HG03060 (cell line): ENCODE measurements around the gene GSC.

Source experiments
- ATAC-seq: cut with Tn5 transposase; IDR thresholded peaks from one replicate; pipeline ENCODE4 v1.9.1; 2021; ENCODE audit warnings: low read depth, moderate number of reproducible peaks; ENCODE audit not compliant: unreplicated experiment

The GSC gene

DNA sequence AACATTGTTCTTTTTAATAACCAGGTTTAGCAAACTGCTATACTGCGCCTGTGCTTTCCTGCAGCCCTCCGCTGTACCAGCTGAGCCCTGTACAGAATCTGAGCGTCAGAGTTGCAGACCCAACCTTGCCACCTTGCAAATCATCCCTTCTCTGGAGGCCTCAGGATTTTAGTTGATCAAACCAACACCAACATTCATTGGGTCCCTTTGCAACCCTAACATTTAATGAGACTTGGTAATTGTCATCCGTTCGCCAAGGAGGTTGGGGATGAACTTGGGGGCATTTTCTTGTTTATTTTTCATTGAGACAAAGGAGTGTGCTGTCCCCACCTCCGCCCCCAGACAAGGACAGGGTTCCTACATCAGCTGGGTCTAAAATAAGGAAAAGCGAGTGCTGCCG is 2.6 kb upstream of the GSC start:
- no peak for ATAC-seq

DNA sequence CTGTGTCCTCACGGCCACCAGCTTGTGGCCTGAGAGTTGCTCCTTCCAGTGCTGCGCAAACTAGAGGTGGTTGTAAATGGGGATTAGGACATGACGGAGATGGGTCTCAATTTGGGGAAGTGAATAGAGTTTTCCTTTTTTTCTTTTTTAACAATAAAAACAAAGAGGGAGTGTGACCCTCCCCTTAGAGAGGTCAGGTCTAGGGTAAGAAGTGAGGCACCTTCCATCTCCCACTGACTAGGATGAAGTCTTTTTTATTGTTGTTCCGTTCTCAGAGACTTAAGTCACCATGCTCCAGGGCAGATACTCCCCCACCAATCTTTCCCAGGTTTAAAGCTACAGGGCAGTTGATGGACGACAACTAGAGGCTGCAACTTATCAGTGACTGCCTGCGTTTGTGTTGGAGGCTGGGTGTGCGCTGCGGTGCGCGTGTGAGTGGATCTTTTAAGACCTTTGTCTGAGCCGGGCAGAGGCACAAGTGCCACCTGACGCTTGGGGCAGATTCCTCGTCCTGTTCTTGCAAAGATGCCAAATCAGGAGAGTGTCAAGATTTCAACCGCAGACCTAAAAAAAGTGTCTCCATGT is 2.1 kb upstream of the GSC start:
- ATAC-seq, result no peak

DNA sequence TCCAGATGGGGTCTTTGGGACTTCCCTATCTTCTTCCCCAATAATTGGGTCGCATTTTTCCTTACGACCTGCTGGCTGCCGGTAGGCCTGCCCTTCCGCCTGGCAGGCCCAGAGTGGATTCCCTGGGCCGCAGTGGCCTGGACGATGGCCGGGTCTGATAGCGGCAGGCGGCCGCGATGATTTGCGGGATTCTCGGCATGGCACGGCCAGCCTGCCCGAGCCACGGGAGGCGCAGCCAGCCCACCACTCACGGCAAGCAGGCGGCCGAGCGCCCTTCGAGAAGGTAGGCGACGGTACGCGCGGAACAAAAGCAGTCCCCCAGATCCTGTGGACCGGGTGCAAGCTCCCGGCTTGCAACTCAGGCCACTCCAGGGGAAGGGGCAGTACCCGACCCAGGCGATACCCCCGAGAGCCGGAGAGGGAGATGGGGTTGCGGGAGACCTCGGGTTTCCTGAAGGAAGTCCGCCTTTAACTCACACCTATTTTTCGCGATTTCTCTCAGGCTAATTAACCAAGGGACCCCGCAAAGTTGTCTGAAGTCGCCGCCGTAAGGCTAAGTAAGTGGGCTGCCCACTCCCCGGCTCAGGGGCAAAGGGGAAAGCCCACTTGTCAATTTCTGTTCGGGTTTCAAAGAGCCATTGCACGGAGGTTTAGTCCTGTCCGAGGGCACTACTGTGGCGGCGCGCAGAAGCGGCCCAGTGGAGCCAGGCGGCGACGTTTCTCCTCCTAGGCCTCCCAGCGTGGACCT is 1.4 kb upstream of the GSC start:
- ATAC-seq, result no peak

DNA sequence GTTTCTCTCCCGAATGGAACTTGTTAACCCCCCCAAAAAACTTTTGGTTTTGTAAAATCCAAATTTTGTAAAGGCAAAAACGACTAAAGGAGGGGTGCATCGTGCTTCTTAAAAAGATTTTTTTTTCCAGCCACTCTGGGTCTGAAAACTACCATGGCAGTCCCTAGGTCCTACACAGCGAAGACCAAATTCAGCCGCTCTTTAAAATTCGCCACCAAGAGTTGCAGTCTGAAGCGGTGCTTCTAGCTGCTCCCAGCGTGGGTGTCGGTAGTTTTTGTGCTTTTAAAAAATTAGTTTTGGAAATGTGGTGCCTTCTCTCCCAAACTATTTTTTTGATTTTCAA is 873 bp upstream of the GSC start:
- no peak for ATAC-seq

DNA sequence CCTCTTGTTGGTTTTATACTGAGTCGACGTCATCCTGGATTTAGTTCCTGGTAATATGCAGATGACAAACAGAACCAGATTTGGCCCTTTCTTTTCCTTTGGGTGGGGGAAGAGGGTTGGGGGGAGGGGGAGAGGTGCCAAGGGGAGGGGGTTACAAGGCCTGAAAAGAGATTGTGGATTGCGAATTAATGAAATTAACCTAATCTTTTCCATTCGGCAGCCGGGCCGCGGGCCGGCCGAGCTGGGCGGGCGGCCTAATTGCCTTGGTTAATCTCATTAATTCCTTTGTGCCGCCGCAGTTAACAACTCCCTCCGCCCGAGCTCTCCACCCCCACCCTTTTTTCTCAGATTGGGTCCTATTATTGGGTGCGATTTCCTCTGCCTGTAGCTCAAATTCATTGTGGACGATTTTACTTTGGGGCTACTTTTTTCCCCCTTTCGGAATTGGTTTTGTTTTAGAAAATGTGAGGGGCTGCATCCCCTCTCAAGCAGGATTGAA is 387 bp upstream of the GSC start:
- no peak for ATAC-seq

DNA sequence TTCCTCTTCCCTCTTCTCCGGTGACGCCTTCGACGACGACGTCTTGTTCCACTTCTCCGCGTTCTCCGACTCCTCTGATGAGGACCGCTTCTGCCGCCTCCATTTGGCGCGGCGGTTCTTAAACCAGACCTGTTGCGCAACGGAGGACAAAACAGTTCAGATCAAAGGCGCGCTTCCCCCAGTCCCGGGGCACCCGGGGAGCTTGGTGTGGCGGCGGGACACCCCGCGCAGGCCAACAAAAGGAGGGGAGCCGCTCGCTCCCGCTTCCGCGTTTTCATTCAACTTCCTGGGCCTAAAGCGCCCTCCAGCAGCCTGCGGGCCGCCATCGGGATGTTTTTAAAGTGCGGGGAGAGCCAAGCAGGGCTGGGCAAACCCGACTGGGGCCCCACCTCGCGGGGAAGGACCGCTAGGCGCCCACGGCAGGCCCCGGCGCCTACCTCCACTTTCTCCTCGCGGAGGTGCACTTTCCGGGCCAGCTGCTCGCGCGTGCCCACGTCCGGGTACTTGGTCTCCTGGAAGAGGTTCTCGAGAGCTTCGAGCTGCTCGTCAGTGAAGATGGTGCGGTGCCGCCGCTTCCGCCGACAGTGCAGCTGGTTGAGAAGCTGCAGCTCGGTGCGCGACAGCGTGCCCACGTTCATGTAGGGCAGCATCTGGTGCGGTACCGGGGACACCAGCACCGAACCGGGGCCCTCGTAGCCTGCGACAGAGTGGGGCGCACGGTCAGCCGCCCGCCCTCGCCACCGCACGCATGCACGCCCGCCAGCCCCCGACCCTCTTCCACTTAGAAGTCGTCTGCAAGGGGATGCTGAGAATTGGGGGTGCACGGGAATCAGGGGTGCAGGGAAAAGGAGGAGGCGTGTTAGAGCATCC is 1.2 kb downstream of the GSC start:
- no peak for ATAC-seq

DNA sequence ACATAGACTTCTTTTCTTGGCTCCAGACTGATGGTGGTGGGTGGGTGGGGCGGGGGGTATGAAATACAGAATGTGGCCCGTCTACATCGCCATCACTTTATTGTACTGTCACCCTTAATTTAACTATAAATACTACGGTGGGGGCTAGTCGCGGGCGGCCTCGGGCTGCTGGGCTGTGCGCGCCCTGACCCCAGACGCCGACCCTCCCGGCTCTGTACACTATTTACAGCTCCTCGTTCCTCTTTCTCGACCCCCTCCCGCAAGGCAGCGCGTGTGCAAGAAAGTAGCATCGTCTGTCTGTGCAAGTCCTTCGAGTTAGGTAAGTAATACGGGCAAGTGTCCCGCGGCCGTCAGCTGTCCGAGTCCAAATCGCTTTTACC is 1.8 kb downstream of the GSC start:
- ATAC-seq, result no peak

DNA sequence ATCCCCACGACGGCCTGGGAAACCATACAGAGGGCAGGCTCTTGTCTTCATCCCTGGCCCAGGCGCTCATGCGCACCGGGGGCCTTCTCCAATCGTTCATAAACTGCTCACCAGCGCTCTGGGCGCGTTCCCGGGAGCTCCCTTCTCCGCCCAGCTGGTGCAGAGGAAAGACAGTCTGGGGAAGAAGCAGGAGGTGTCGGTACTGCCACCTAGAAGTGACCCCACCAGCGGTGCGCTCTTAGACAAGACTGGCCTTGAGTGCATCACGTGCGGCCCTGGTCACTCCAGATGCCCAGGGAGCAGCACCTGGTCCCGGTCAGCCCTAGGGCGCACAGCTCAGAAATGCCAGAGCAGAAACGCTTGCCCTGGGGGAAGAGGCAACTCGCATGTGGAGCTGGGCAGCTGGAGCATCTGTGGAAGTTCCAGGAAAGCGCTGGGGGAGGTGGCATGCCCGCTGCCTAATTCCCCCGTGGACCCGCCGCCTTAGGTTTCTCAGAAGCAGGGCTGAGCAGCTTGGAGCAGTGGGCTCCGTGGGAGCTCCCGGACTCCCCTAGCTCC is 2.5 kb downstream of the GSC start:
- ATAC-seq, result no peak

DNA sequence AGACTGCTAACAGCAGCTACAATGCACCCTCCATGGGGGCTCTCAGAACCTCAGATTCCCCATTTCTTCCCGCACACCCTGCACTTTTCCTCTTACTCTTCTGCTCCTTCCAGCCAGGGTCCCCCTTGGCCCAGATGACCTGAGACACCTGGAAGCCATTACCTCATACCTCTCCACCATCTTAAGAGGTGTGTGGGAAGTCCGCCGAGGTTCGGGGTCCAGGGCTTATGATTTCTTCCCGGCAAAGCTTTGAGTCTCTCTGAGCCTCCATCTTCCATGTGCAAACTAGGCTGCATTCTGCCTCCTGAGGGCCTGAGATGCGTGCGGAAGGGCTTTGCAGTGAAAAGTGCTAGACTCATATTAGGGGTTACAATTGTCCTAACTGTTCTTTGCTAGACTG is 5.3 kb downstream of the GSC start:
- no peak for ATAC-seq

DNA sequence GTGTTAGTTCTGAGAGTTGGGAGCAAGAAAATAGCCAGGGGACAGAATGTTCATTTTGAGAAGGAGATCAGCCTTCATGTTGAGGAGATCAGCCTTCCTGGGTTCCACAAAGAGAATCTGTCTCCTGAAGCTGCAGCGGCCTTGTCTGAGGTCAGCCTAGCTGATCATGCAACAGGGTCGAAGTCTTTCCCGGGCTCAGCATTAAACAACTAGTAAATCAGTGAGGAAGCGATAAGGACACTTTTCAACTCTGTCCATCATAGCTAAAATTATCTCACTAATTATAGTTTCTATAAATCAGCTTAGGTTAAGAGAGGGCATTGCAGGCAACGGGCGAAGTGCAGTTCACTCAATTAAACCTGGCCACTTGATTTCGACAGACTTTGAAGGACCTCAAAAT is 7.5 kb downstream of the GSC start:
- no peak for ATAC-seq

DNA sequence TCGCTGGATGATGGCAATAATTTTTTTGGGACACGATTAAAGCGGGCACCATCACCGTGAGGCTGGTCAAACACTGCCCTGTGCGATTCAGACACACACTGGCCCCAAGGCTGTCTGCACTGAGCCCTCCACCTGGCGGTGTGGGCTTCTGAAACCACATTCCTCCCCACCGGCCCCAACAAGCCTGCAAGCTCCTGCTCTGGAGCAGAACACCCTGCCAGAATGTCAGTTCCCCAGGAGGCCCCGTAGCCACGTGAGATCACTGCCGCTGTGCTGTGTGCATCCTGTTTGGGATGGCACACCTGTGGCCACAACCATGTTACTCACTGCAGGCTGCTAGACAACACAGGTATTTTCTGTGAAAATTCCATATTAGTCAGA is 7.9 kb downstream of the GSC start:
- ATAC-seq, result no peak

DNA sequence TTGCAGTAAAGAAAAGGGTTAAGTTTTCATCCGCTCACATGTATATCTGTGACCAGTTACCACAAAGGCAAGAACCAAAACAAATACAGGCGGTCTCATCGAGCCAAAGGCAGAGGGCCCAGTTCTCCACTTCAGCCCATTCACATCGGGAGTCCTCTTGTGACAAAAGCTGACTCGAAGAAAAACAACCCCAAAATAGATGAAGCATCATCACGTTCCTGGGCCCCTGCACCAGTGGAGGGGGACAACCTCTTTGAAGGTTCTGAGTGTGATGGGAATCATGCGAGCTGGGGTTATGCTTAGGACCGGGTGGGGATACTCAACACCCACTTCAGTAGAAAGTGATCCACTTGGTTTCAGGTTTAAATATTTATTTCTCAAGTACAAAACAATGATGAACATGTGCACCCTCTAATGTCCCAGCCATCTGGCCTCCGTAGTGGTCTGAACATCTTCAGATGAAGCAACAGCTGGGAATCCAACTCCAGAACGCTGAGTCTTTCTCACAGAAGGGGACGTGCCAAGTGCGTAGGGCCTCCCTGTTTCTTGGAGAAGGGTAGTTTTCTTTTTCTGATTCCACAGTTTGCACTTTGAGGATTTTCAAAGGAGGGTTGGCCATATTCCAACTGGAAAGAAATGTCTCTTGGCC is 8.4 kb downstream of the GSC start:
- no peak for ATAC-seq

DNA sequence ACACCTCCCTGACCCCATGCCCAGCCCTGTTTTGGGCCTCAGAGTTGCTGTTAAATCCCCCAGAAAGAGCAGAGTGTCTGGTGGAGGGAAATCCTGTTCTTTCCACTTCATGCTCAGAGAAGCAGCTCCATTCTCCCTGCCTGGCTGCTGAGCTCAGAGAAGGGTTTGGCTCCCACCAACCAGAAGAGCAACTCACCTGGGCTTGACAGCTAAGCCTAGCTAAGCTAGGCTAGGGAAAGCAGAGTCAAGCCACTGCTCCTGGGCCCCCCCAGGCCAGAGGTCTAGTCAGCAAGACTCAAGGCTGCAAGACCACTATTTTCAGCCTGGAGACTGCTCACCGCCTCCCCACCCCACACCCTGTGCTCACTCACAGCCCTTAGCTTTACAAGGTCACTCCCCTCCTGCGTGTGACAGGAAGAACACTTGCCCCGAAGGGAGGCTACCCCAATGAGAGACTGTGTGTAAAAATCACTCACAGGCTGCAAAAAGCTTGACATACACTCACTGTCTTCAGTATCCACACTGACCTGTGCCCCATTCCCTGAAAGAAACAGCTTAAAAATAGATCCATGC is 13.5 kb downstream of the GSC start:
- no peak for ATAC-seq

DNA sequence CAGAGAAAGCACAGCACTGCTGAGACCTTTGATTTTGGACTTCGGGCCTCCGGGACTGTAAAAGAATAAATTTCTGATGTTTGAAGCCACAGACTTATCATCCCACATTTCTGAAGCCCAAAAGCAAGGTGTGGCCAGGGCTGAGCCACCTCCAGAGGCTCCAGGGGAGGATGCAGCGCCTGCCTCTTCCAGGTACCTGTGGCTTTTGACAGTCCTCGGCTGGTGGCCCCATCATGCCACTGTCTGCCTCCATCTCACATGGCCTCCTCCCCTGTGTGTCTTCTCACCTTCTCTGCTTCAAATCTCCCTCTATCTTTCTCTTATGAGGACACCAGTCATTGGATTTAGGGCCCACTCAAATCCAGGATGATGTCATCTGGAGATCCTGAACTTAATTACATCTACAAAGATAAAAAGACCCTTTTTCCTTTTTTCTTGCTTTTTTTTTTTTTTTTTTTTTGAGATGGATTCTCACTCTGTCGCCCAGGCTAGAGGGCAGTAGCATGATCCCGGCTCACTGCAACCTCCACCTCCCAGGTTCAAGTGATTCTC is 15.4 kb downstream of the GSC start:
- ATAC-seq, result no peak

DNA sequence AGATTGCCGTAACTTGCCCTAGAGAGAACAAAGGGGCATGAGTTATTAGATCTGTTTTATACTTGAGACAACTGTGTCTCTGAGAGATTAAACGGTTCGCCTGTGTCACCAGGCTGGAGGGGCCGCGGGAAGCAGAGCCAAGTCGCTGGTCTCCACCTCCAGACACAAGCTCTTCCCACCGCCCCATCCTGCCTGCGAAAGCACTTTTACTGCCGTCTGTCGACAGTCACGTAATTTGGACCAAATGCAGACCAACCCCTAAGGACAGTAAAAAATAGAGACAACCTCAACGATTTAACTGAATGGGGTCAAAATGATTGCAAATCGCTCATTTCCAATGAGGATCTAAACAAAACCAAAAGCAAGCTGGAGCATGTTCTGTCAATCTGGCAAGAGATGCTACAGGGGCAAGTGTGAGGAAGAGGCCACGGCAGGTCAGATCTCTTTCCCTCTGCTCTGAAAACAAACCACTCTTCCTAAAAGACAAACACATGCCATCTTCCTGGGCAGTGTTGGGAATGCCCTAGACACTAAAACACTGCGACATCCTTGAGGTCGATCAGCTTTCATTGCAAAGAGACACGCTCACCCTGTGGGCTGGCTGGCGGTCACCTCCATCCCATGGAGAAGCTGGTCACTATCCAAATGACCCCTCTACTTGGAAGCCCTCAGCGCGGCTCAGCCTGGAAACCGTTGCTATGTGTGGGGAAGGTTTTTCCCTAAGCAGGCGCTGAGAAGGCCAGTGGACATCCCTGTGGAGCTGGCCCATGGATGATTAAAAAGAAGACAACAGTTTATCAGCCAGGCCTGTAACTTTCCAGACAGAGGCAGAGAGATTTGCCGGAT is 17.1 kb downstream of the GSC start:
- ATAC-seq, result no peak

DNA sequence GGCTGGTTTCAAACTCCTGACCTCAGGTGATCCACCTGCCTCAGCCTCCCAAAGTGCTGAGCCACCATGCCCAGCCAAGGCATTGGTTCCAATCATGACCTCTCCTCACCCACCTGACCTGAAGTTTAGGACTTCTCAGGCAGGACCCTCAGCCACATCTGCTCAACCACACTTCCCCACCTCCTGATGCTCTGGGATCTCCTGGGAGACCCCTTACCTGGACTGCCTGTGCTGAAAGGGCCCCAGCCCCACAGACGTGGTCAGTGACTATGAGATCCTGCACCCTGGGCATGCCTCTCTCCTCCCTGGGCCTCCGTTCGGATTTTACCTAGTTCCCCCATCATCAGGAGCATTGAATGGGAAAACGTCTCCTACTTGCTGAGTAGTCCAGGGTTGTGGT is 18.0 kb downstream of the GSC start:
- ATAC-seq, result no peak

DNA sequence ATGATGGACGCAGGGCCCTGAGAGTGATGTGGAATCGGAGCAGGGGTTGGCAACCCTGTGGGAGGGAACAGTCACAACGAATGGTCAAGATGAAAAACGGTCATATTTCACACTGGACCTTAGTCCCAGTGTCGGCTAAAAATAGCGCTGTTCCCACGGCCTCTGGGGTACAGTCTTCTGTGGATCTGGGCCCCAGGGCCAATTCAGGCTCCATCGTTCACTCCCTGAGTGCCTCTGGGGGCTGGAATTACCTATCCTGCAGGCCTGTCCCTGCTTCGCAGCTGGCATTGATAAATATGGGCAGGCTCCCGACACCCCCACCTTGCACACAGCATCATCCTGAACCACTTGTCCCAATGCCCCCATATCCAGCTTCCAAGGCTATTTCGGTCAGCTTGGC is 18.6 kb downstream of the GSC start:
- no peak for ATAC-seq

DNA sequence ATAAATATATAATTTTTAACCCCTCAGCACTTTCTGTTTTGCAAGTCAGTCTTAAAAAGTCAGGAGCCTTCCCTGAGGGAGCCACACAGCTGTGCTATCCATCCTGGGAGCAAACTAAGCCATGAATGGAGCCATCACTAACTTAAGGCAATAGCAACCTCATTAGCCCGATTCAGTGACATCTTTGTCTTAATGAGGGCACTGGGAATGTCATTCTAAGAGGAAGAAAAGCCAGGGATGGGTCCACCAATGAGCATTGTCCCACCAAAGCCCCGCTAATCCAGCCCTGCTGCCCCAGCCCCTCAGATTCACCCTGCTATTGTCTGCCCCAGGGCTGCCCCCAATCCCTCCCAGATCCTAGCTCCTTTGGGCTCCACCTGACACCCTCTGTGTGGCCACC is 19.5 kb downstream of the GSC start:
- ATAC-seq, result no peak

DNA sequence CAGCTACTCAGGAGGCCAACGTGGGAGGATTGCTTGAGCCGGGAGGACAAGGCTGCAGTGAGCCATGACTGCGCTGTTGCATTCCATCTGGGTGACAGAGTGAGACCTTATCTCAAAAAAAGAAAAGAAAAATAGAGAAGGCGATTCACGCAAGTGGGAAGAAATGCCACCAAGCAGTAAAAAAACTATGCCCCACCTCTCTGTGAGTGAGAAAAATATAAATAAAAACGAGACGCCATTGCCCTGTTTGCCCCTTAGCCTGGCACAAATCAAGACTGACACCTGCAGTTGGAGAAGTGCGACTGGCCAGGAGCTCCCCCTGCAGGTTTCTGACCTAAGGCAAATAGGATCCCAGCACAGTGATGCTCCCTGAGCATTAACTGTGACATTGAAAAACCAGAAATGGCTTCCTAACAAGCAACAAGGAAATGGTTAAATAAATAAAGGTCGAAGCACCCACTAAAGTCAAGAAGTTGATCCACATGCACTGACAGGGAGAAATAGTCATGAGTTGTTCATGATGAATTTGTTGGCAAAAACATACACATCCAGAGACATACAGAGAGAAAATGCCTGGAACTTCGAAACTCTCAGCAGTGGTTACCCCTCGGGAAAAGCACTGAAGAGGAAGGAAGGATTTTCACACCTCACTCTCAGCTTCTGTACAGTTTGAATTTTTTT is 21.1 kb downstream of the GSC start:
- no peak for ATAC-seq
